Thoracic aorta (tissue), 2 donors: ENCODE results near the gene RUVBL2. TPM values are rescaled to one million over a fixed set of nuclear protein-coding genes. Genes with fewer than 3 reads are reported as not detected.

Experiments
- ATAC-seq: fragments of 150-250 bp; one replicate; pipeline ENCODE4 v1.8.0; 2017; ENCODE audit warnings: low read depth; ENCODE audit not compliant: insufficient number of reproducible peaks, low FRiP score
- DNase-seq: peaks from one replicate; pipeline ENCODE4 v3.0.0-alpha.2; 2020; ENCODE audit warnings: low spot score
- H3K27ac ChIP-seq, 2 donors: fragments of 200-600 bp; sonication (generic); 1 replicate in 1 of 2; 2 replicates in 1 of 2; pipeline ENCODE4 v1.5.1; 2016; ENCODE audit warnings: mild to moderate bottlenecking in 2 of 2, moderate library complexity in 2 of 2
- H3K27me3 ChIP-seq: fragments of 200-600 bp; sonication (generic); replicated peaks from 2 replicates; pipeline ENCODE4 v1.6.0; 2016; ENCODE audit warnings: mild to moderate bottlenecking; ENCODE audit not compliant: insufficient read depth
- H3K36me3 ChIP-seq: fragments of 200-600 bp; sonication (generic); one replicate; pipeline ENCODE4 v1.5.1; 2016
- H3K4me1 ChIP-seq, 2 donors: fragments of 200-600 bp; sonication (generic); 1 replicate in 1 of 2; 2 replicates in 1 of 2; pipeline versions ENCODE4 v1.5.1 to v1.6.0; 2016; ENCODE audit warnings: low read depth in 2 of 2, mild to moderate bottlenecking in 1 of 2; ENCODE audit not compliant: control insufficient read depth in 1 of 2
- H3K4me3 ChIP-seq: fragments of 200-600 bp; sonication (generic); 2 replicates; pipeline ENCODE4 v1.5.1; 2016; ENCODE audit warnings: mild to moderate bottlenecking
- H3K9me3 ChIP-seq: fragments of 200-600 bp; sonication (generic); 2 replicates; pipeline ENCODE4 v1.5.1; 2016
- total RNA-seq, 2 donors: library from RNA; depleted of rRNA; stranded (reverse); fragments of >200 nt; gene quantifications; one replicate each; pipeline versions ENCODE4 v1.1.0 to v1.2.3, GENCODE V29; 2016
- TF ChIP-seq, protein P1 (sequence below): fragments of 200-600 bp; sonication (generic); IDR thresholded peaks from one replicate; pipeline ENCODE4 v1.5.1; 2019; ENCODE audit warnings: antibody characterized with exemption

RUVBL2 gene
- total RNA-seq, 2 donors from 2014 or later = 51.6 to 52.3 TPM

DNA sequence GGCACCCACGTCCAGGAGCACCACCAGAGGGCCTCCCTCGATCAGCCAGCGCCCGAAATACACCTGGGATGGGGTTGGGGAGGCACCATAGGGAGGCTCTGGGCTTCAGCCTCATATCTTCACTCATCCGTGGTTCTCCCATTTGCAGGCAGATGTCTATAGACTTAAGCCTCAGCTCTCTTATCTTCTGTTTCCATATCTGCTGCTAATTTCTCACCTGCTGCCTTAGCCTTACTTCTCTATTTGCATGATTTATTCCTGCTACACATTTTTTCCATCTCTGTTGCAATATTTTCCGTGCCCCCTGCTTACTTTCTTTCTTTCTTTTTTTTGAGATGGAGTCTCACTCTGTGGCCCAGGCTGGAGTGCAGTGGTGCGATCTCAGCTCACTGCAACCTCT is 6.4 kb upstream of the RUVBL2 start:
- ATAC-seq = no peak

DNA sequence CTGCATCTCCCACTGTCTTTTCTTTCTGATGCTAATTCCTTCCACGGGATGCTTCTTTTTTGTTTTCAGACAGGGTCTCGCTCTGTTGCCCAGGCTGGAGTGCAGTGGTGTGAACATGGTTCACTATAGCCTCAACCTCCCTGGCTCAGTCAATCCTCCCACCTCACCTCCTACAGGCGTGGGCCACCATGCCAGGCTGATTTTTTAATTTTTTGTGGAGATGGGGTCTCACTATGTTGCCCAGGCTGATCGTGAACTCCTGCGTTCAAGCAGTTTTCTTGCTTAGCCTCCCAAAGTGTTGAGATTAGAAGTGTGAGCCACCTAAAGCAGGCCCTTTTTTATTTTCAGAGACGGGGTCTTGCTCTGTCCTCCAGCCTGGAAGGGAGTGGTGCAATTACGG is 5.4 kb upstream of the RUVBL2 start:
- Histone ChIP-seq H3K4me3 (no peak overlapping the region), H3K9me3 (no peaks in the 10 kb centered on the region), H3K27ac (no peak overlapping the region), H3K27me3 (no peaks in the 10 kb centered on the region), H3K4me1 (peaks cover 11 to 27% of the 10 kb centered on the region in 2 donors), H3K36me3 (peaks cover 56% of the 10 kb centered on the region)
- no peak for ATAC-seq
- no peak for DNase-seq
- TF ChIP-seq, protein P1, sequence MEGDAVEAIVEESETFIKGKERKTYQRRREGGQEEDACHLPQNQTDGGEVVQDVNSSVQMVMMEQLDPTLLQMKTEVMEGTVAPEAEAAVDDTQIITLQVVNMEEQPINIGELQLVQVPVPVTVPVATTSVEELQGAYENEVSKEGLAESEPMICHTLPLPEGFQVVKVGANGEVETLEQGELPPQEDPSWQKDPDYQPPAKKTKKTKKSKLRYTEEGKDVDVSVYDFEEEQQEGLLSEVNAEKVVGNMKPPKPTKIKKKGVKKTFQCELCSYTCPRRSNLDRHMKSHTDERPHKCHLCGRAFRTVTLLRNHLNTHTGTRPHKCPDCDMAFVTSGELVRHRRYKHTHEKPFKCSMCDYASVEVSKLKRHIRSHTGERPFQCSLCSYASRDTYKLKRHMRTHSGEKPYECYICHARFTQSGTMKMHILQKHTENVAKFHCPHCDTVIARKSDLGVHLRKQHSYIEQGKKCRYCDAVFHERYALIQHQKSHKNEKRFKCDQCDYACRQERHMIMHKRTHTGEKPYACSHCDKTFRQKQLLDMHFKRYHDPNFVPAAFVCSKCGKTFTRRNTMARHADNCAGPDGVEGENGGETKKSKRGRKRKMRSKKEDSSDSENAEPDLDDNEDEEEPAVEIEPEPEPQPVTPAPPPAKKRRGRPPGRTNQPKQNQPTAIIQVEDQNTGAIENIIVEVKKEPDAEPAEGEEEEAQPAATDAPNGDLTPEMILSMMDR = no peak

More for the DNA sequence above, 6.4 kb upstream of the RUVBL2 start:
- H3K4me3 ChIP-seq = no peak overlapping the region
- no peak overlapping the region for H3K27ac ChIP-seq
- no peak for DNase-seq
- H3K27me3 ChIP-seq = no peaks in the 10 kb centered on the region
- no peaks in the 10 kb centered on the region for H3K9me3 ChIP-seq
- peaks cover 11 to 27% of the 10 kb centered on the region in 2 donors for H3K4me1 ChIP-seq
- TF ChIP-seq, protein P1 = no peak
- H3K36me3 ChIP-seq = peaks cover 58% of the 10 kb centered on the region

DNA sequence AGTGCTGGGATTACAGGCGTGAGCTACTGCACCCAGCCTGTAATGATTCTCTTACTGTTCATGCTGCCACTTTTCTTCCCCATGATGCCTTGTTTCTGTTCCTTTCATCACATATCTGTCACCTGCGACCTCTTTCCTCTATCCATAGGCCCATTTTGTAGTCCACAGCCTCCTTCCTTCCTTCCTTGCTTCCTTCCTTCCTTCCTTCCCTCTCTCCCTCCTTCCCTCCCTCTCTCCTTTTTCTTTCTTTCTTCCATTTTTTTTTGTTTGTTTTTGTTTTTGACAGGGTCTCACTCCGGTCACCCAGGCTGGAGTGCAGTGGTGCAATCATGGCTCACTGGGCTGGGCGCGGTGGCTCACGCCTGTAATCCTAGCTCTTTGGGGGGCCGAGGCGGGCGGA is 4.8 kb upstream of the RUVBL2 start:
- H3K27ac ChIP-seq = no peak overlapping the region
- no peak for ATAC-seq
- H3K36me3 ChIP-seq = peaks cover 50% of the 10 kb centered on the region
- H3K4me3 ChIP-seq = no peak overlapping the region
- no peaks in the 10 kb centered on the region for H3K27me3 ChIP-seq
- TF ChIP-seq, protein P1 = no peak
- H3K9me3 ChIP-seq = no peaks in the 10 kb centered on the region
- no peak for DNase-seq
- H3K4me1 ChIP-seq = peaks cover 11 to 27% of the 10 kb centered on the region in 2 donors

DNA sequence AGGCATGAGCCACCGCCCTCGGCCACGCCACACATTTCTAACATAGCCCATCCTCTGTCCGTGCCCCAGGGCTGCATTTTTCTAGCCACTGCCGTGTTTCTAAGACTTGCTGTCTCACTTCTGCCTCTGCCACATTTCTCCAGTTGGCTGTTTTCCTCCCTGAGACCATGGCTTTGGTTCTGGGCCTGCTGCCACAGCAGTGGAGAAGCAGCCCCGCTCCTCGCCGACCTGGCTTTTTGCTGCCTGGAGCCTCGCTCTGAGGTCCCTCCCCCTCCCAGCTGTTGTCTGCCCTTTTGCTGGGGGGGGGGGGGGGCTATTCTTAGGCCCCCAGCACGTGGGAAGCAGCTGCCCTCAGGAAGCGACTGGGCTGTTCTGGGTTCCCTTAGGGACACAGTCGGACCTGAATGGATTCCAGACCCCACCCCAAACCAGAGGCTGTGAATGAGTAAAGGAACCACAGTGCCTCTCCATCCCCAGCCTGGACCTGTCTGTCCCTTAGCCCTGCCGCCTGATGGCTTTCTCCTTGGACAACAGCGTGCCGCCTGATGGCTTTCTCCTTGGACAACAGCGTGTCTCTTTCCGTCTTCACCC is 3.9 kb upstream of the RUVBL2 start:
- DNase-seq (no peak), ATAC-seq (no peak)
- Histone ChIP-seq H3K9me3 (no peaks in the 10 kb centered on the region), H3K27me3 (no peaks in the 10 kb centered on the region), H3K4me1 (peaks cover 19 to 35% of the 10 kb centered on the region in 2 donors), H3K27ac (peak overlapping the region; percentile 26 to 45), H3K4me3 (no peak overlapping the region), H3K36me3 (peaks cover 43% of the 10 kb centered on the region)
- TF ChIP-seq, protein P1 = no peak

DNA sequence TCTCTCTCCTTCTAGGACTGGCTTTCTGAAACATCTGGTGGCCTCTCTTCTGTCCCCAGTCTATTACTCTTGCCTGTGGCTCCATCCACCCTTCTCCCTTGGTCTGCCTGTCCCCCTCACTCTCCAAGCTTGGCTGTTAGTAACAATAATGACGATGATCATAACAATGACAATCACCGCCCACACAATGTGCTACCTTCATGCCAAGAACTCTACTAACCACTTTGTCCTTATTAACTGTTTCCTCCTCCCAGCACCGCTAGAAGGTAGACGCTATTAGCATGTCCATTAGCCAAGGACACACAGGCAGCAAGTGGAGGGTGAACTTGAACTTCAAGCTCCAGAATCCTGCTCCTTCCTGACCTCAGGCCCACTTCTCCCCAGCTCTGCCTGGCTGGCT is 3.3 kb upstream of the RUVBL2 start:
- TF ChIP-seq, protein P1 = no peak
- Histone ChIP-seq H3K36me3 (peaks cover 37% of the 10 kb centered on the region), H3K4me3 (no peak overlapping the region), H3K4me1 (peaks cover 20 to 41% of the 10 kb centered on the region in 2 donors), H3K9me3 (no peaks in the 10 kb centered on the region), H3K27ac (peak overlapping the region in 1 of 2 donors; percentile 26), H3K27me3 (no peaks in the 10 kb centered on the region)
- ATAC-seq (no peak), DNase-seq (no peak)
